ENCODE results near the gene TTN. TPM values are rescaled to one million over a fixed set of nuclear protein-coding genes. Genes with fewer than 3 reads are reported as not detected.

TTN gene
- total RNA-seq, 1 donor from 2014 or later, result 0.50 TPM

- Histone ChIP-seq H3K4me3 (ENCODE audit: insufficient read depth, low read depth, low read length) (no peak overlapping the region), H4K20me1 (ENCODE audit: insufficient read depth, low read length) (no peaks in the 10 kb centered on the region), H3K9ac (ENCODE audit: low read length) (no peak overlapping the region), H3K4me2 (ENCODE audit: low read length) (no peak overlapping the region), H2AFZ (ENCODE audit: low read depth, low read length) (no peak overlapping the region), H3K27ac (ENCODE audit: low read depth, low read length) (no peak overlapping the region), H3K9me3 (ENCODE audit: insufficient read depth, low read depth, low read length) (no peaks in the 10 kb centered on the region), H3K36me3 (ENCODE audit: insufficient read depth, low read length) (peaks cover 3% of the 10 kb centered on the region), H3K4me1 (ENCODE audit: insufficient read depth, low read length) (peaks cover 3% of the 10 kb centered on the region), H3K27me3 (ENCODE audit: insufficient read depth, low read length) (no peaks in the 10 kb centered on the region), H3K79me2 (ENCODE audit: insufficient read depth, low read length) (peaks cover 24% of the 10 kb centered on the region)
- Mint-ChIP-seq H3K27me3 (ENCODE audit: low read depth, unreplicated experiment) (no peaks in the 10 kb centered on the region), H3K4me3 (ENCODE audit: unreplicated experiment) (no peak overlapping the region), H3K27ac (ENCODE audit: unreplicated experiment) (no peak overlapping the region), H3K9me3 (ENCODE audit: unreplicated experiment) (no peaks in the 10 kb centered on the region), H3K4me1 (ENCODE audit: low read depth, unreplicated experiment) (no peaks in the 10 kb centered on the region), H3K36me3 (ENCODE audit: low read depth, unreplicated experiment) (peaks cover 12% of the 10 kb centered on the region)
- FAIRE-seq (no peak), DNase-seq (ENCODE audit: low read depth) (no peak)
- no peak for TF ChIP-seq EZH2 (IDR thresholded peaks at IDR 0.05; ENCODE audit: insufficient read depth, low read length)
- TF ChIP-seq CTCF (IDR thresholded peaks at IDR 0.05; ENCODE audit: insufficient read depth, low read depth, low read length), result no peak
Observed at GRCh38 chr2:178521304-178522150, 285.7 kb downstream of the TTN start.

- no peak overlapping the region for H3K27ac ChIP-seq (ENCODE audit: low read depth, low read length)
- H3K4me1 ChIP-seq (ENCODE audit: insufficient read depth, low read length), result peaks cover 7% of the 10 kb centered on the region
- no peaks in the 10 kb centered on the region for H4K20me1 ChIP-seq (ENCODE audit: insufficient read depth, low read length)
- H2AFZ ChIP-seq (ENCODE audit: low read depth, low read length), result no peak overlapping the region
- no peak overlapping the region for H3K4me3 ChIP-seq (ENCODE audit: insufficient read depth, low read depth, low read length)
- no peaks in the 10 kb centered on the region for H3K79me2 ChIP-seq (ENCODE audit: insufficient read depth, low read length)
- TF ChIP-seq CTCF (IDR thresholded peaks at IDR 0.05; ENCODE audit: insufficient read depth, low read depth, low read length) (no peak), EZH2 (IDR thresholded peaks at IDR 0.05; ENCODE audit: insufficient read depth, low read length) (no peak)
- H3K4me1 Mint-ChIP-seq (ENCODE audit: low read depth, unreplicated experiment), result peaks cover 24% of the 10 kb centered on the region
- DNase-seq (ENCODE audit: low read depth) (no peak), FAIRE-seq (no peak)
- H3K27me3 ChIP-seq (ENCODE audit: insufficient read depth, low read length), result no peaks in the 10 kb centered on the region
- no peak overlapping the region for H3K27ac Mint-ChIP-seq (ENCODE audit: unreplicated experiment)
- no peak overlapping the region for H3K4me3 Mint-ChIP-seq (ENCODE audit: unreplicated experiment)
- peaks cover 2% of the 10 kb centered on the region for H3K9me3 Mint-ChIP-seq (ENCODE audit: unreplicated experiment)
- H3K4me2 ChIP-seq (ENCODE audit: low read length), result no peak overlapping the region
- no peak overlapping the region for H3K9ac ChIP-seq (ENCODE audit: low read length)
- peaks cover 12% of the 10 kb centered on the region for H3K36me3 Mint-ChIP-seq (ENCODE audit: low read depth, unreplicated experiment)
- no peaks in the 10 kb centered on the region for H3K9me3 ChIP-seq (ENCODE audit: insufficient read depth, low read depth, low read length)
- no peaks in the 10 kb centered on the region for H3K27me3 Mint-ChIP-seq (ENCODE audit: low read depth, unreplicated experiment)
- peaks cover 3% of the 10 kb centered on the region for H3K36me3 ChIP-seq (ENCODE audit: insufficient read depth, low read length)
Observed at GRCh38 chr2:178517496-178517895, 289.7 kb downstream of the TTN start.

GRCh38 chr2:178514664-178515063, 292.6 kb downstream of the TTN start:
- no peak overlapping the region for H3K27ac ChIP-seq (ENCODE audit: low read depth, low read length)
- H3K9ac ChIP-seq (ENCODE audit: low read length), result no peak overlapping the region
- H3K9me3 ChIP-seq (ENCODE audit: insufficient read depth, low read depth, low read length), result no peaks in the 10 kb centered on the region
- H3K4me2 ChIP-seq (ENCODE audit: low read length), result peak overlapping the region; percentile 43
- H3K27me3 ChIP-seq (ENCODE audit: insufficient read depth, low read length), result no peaks in the 10 kb centered on the region
- Mint-ChIP-seq H3K4me3 (ENCODE audit: unreplicated experiment) (no peak overlapping the region), H3K36me3 (ENCODE audit: low read depth, unreplicated experiment) (peaks cover 8% of the 10 kb centered on the region), H3K4me1 (ENCODE audit: low read depth, unreplicated experiment) (peaks cover 27% of the 10 kb centered on the region), H3K9me3 (ENCODE audit: unreplicated experiment) (peaks cover 2% of the 10 kb centered on the region), H3K27ac (ENCODE audit: unreplicated experiment) (peak overlapping the region; percentile 53), H3K27me3 (ENCODE audit: low read depth, unreplicated experiment) (no peaks in the 10 kb centered on the region)
- DNase-seq (ENCODE audit: low read depth) (peak; percentile 83), FAIRE-seq (no peak)
- TF ChIP-seq EZH2 (IDR thresholded peaks at IDR 0.05; ENCODE audit: insufficient read depth, low read length), result no peak
- TF ChIP-seq CTCF (IDR thresholded peaks at IDR 0.05; ENCODE audit: insufficient read depth, low read depth, low read length), result no peak
- H3K4me3 ChIP-seq (ENCODE audit: insufficient read depth, low read depth, low read length), result no peak overlapping the region
- no peaks in the 10 kb centered on the region for H4K20me1 ChIP-seq (ENCODE audit: insufficient read depth, low read length)
- H2AFZ ChIP-seq (ENCODE audit: low read depth, low read length), result no peak overlapping the region
- H3K79me2 ChIP-seq (ENCODE audit: insufficient read depth, low read length), result no peaks in the 10 kb centered on the region
- peaks cover 3% of the 10 kb centered on the region for H3K36me3 ChIP-seq (ENCODE audit: insufficient read depth, low read length)
- H3K4me1 ChIP-seq (ENCODE audit: insufficient read depth, low read length), result peaks cover 10% of the 10 kb centered on the region
